Measurements from ENCODE around the gene TMTC2.

DNA sequence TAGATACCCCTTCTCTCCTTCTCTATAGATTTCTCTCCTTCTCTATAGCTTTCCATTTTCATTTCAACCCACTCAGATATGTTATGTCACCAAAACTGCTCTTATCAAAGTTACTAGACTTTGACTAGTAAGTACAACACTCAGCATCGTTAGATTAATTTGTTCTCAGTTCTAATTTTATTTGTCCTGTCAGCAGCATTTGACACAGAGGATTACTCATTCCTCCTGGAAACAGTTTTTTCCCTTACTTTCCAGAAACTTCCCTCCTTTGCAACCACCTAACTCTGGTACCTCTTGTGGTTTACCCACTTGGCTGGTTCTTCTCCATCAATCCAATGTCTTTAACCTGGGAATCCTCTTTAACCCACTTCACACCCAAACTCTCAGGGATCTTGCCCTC lies 423.7 kb downstream of the TMTC2 start:
- TF ChIP-seq EZH2 (IDR thresholded peaks at IDR 0.05; ENCODE audit: borderline replicate concordance, insufficient read depth, low read depth, low read length, poor library complexity, severe bottlenecking): no peak
- TF ChIP-seq, protein P1, sequence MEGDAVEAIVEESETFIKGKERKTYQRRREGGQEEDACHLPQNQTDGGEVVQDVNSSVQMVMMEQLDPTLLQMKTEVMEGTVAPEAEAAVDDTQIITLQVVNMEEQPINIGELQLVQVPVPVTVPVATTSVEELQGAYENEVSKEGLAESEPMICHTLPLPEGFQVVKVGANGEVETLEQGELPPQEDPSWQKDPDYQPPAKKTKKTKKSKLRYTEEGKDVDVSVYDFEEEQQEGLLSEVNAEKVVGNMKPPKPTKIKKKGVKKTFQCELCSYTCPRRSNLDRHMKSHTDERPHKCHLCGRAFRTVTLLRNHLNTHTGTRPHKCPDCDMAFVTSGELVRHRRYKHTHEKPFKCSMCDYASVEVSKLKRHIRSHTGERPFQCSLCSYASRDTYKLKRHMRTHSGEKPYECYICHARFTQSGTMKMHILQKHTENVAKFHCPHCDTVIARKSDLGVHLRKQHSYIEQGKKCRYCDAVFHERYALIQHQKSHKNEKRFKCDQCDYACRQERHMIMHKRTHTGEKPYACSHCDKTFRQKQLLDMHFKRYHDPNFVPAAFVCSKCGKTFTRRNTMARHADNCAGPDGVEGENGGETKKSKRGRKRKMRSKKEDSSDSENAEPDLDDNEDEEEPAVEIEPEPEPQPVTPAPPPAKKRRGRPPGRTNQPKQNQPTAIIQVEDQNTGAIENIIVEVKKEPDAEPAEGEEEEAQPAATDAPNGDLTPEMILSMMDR (IDR thresholded peaks at IDR 0.05): no peak

All from B cell (primary cell).